Measurements from ENCODE around the gene NFATC2IP. TPM values are rescaled to one million over a fixed set of nuclear protein-coding genes. Genes with fewer than 3 reads are reported as not detected.

Gene NFATC2IP
- total RNA-seq, 1 donor from 2014 or later, result 11.2 TPM

DNA sequence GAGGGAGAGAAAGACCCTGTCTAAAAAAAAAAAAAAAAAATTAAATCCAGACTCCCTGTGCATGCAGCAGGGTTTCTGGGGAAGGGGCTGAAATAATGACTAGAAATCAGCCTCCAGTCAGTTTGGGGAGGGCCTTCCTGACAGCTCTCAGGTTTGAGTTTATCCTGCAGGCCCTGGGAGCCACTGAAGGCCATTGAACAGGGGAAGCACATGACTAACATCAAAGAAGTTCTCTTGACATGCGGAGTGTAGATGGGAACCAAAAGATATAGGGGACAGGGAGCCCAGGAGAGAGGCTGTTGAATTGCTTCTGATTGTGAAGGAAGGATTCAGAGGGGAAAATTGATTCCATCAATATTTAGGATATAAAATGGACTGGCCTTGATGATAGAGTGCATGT is 22.9 kb upstream of the NFATC2IP start:
- no peak overlapping the region for H3K27ac ChIP-seq
- peaks cover 6 to 9% of the 10 kb centered on the region in 2 donors for H3K4me1 ChIP-seq
- no peak overlapping the region for H3K4me3 ChIP-seq
- no peak for DNase-seq (ENCODE audit: low spot score in 2 of 2)
- intact Hi-C loops (cut with DNase I), result no loop called here
- H3K36me3 ChIP-seq, result no peaks in the 10 kb centered on the region
- no peaks in the 10 kb centered on the region for H3K27me3 ChIP-seq
- TF ChIP-seq, protein P1, sequence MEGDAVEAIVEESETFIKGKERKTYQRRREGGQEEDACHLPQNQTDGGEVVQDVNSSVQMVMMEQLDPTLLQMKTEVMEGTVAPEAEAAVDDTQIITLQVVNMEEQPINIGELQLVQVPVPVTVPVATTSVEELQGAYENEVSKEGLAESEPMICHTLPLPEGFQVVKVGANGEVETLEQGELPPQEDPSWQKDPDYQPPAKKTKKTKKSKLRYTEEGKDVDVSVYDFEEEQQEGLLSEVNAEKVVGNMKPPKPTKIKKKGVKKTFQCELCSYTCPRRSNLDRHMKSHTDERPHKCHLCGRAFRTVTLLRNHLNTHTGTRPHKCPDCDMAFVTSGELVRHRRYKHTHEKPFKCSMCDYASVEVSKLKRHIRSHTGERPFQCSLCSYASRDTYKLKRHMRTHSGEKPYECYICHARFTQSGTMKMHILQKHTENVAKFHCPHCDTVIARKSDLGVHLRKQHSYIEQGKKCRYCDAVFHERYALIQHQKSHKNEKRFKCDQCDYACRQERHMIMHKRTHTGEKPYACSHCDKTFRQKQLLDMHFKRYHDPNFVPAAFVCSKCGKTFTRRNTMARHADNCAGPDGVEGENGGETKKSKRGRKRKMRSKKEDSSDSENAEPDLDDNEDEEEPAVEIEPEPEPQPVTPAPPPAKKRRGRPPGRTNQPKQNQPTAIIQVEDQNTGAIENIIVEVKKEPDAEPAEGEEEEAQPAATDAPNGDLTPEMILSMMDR (IDR thresholded peaks at IDR 0.05), result no peak
- H3K9me3 ChIP-seq, result no peaks in the 10 kb centered on the region

GRCh38 chr16:28930203-28930602 is 20.5 kb upstream of the NFATC2IP start:
- TF ChIP-seq, protein P1 (IDR thresholded peaks at IDR 0.05), result no peak
- Histone ChIP-seq H3K9me3 (no peaks in the 10 kb centered on the region), H3K4me1 (peaks cover 0 to 2% of the 10 kb centered on the region in 2 donors), H3K27ac (no peak overlapping the region), H3K4me3 (no peak overlapping the region), H3K27me3 (no peaks in the 10 kb centered on the region), H3K36me3 (no peaks in the 10 kb centered on the region)
- intact Hi-C loops (cut with DNase I), result no loop called here
- no peak for DNase-seq (ENCODE audit: low spot score in 2 of 2)

GRCh38 chr16:28930652-28931051 is 20.1 kb upstream of the NFATC2IP start:
- H3K27ac ChIP-seq, result no peak overlapping the region

GRCh38 chr16:28931801-28932225 is 18.9 kb upstream of the NFATC2IP start, which contains the start of gene CD19:
CD19 (plus strand) TSS chr16:28931971; CDS start chr16:28932001, 30 bp downstream.
- TF ChIP-seq, protein P1 (IDR thresholded peaks at IDR 0.05), result no peak
- no peak for DNase-seq (ENCODE audit: low spot score in 2 of 2)
- H3K4me3 ChIP-seq, result no peak within 1 kb of the TSS
- H3K36me3 ChIP-seq, result no peaks in the 10 kb centered on the region
- H3K9me3 ChIP-seq, result no peaks in the 10 kb centered on the region
- H3K27ac ChIP-seq, result no peak within 1 kb of the TSS
- intact Hi-C loops (cut with DNase I), result no loop called here
- no peaks in the 10 kb centered on the region for H3K27me3 ChIP-seq
- H3K4me1 ChIP-seq, result no peaks in the 10 kb centered on the region

More at GRCh38 chr16:28930652-28931051, 20.1 kb upstream of the NFATC2IP start:
- H3K4me1 ChIP-seq, result peaks cover 0 to 2% of the 10 kb centered on the region in 2 donors
- H3K36me3 ChIP-seq, result no peaks in the 10 kb centered on the region
- H3K27me3 ChIP-seq, result no peaks in the 10 kb centered on the region
- DNase-seq (ENCODE audit: low spot score in 2 of 2), result no peak
- intact Hi-C loops (cut with DNase I), result no loop called here
- TF ChIP-seq, protein P1 (IDR thresholded peaks at IDR 0.05), result no peak
- no peaks in the 10 kb centered on the region for H3K9me3 ChIP-seq
- H3K4me3 ChIP-seq, result no peak overlapping the region

DNA sequence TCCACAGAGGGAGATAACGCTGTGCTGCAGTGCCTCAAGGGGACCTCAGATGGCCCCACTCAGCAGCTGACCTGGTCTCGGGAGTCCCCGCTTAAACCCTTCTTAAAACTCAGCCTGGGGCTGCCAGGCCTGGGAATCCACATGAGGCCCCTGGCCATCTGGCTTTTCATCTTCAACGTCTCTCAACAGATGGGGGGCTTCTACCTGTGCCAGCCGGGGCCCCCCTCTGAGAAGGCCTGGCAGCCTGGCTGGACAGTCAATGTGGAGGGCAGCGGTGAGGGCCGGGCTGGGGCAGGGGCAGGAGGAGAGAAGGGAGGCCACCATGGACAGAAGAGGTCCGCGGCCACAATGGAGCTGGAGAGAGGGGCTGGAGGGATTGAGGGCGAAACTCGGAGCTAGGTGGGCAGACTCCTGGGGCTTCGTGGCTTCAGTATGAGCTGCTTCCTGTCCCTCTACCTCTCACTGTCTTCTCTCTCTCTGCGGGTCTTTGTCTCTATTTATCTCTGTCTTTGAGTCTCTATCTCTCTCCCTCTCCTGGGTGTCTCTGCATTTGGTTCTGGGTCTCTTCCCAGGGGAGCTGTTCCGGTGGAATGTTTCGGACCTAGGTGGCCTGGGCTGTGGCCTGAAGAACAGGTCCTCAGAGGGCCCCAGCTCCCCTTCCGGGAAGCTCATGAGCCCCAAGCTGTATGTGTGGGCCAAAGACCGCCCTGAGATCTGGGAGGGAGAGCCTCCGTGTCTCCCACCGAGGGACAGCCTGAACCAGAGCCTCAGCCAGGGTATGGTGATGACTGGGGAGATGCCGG is 18.2 kb upstream of the NFATC2IP start:
- H3K27me3 ChIP-seq, result no peaks in the 10 kb centered on the region
- TF ChIP-seq, protein P1 (IDR thresholded peaks at IDR 0.05), result no peak
- no peaks in the 10 kb centered on the region for H3K9me3 ChIP-seq
- H3K4me3 ChIP-seq, result no peak overlapping the region
- intact Hi-C loops (cut with DNase I), result no loop called here
- H3K4me1 ChIP-seq, result no peaks in the 10 kb centered on the region
- no peaks in the 10 kb centered on the region for H3K36me3 ChIP-seq
- no peak overlapping the region for H3K27ac ChIP-seq
- DNase-seq (ENCODE audit: low spot score in 2 of 2), result no peak
